ENCODE data around the gene HSPB6. TPM values are rescaled to one million over a fixed set of nuclear protein-coding genes. Genes with fewer than 3 reads are reported as not detected.

HSPB6 gene
- total and polyA plus RNA-seq, 2 of the 8 experiments (the other 6 are each of a cell fraction or from before 2014, with no cell fraction given), result 0.91 TPM; not detected in 1

GRCh38 chr19:35768082-35768421, 11.2 kb upstream of the HSPB6 start:
- H3K27me3 ChIP-seq (replicated peaks in 1 of 4; ENCODE audit: control insufficient read depth in 3 of 4, extremely low read depth in 1 of 4, insufficient read depth in 3 of 4, low read length in 3 of 4), result no peaks in the 10 kb centered on the region; a peak in 1 of 7 replicates
- FAIRE-seq (no peak), DNase-seq (ENCODE audit: low read depth in 1 of 2, low spot score in 2 of 2) (no peak)
- H2AFZ ChIP-seq (ENCODE audit: low read length), result no peak overlapping the region
- H3K23ac ChIP-seq (ENCODE audit: insufficient read length), result no peak overlapping the region
- H3K4ac ChIP-seq (replicated peaks; ENCODE audit: insufficient read length, low read depth, low read length), result no peak overlapping the region
- no peak overlapping the region for H2BK15ac ChIP-seq (ENCODE audit: low read length)
- H3K14ac ChIP-seq (ENCODE audit: insufficient read length), result no peak overlapping the region
- H3K9ac ChIP-seq (replicated peaks in 1 of 4; ENCODE audit: extremely low read depth in 1 of 4, low read depth in 3 of 4, low read length in 3 of 4), result no peak overlapping the region
- 48% methylated on average over 15 of the region's 15 CpGs; no CpG with 5 or more reads in 1 of the 2 experiments for WGBS, 2 experiments (ENCODE audit: extremely low coverage in 1 of 2, insufficient coverage in 1 of 2, insufficient read length in 1 of 2, insufficient replicate concordance in 2 of 2, low coverage in 1 of 2, low lambda C conversion rate in 2 of 2, missing lambda C conversion rate in 1 of 2)
- no peaks in the 10 kb centered on the region for H3K79me2 ChIP-seq (ENCODE audit: control insufficient read depth in 1 of 2, insufficient read depth in 2 of 2, low read length in 2 of 2)
- H4K20me1 ChIP-seq (replicated peaks in 1 of 2; ENCODE audit: control insufficient read depth in 1 of 2, insufficient read depth in 2 of 2, low read length in 2 of 2), result peaks cover 4 to 5% of the 10 kb centered on the region in 2 experiments
- H3K9me3 ChIP-seq (ENCODE audit: insufficient read depth in 2 of 2, low read depth in 1 of 2, low read length in 1 of 2), result no peaks in the 10 kb centered on the region
- H3K23me2 ChIP-seq (ENCODE audit: low read depth, low read length), result no peaks in the 10 kb centered on the region; the same call in 1 of the 2 replicates
- peaks cover 0 to 13% (median 7%) of the 10 kb centered on the region in 4 experiments; a peak in 5 of 7 replicates for H3K4me1 ChIP-seq (replicated peaks in 1 of 4; ENCODE audit: control insufficient read depth in 3 of 4, insufficient read depth in 4 of 4, low read length in 3 of 4)
- no peak overlapping the region for H2BK5ac ChIP-seq (ENCODE audit: low read depth, low read length)
- peak overlapping the region; percentile 13 to 36 for H3K4me2 ChIP-seq (ENCODE audit: insufficient read depth in 1 of 2, low read depth in 2 of 2, low read length in 2 of 2)
- no peak overlapping the region for H4K5ac ChIP-seq (ENCODE audit: insufficient read length, low read depth, low read length)
- H3K4me3 ChIP-seq (ENCODE audit: extremely low read depth in 1 of 4, insufficient read depth in 2 of 4, low read depth in 3 of 4, low read length in 4 of 4), result no peak overlapping the region
- H3K79me1 ChIP-seq (ENCODE audit: low read depth, low read length), result no peaks in the 10 kb centered on the region; the same call in 1 of the 2 replicates
- H4K91ac ChIP-seq (replicated peaks; ENCODE audit: insufficient read length, low read length), result no peak overlapping the region
- H2BK120ac ChIP-seq (replicated peaks; ENCODE audit: low read depth, low read length), result no peak overlapping the region
- ChIA-PET POLR2A (ENCODE audit: partially characterized antibody) (interaction anchor here (0.6 to 2.8 kb wide), 6 partner anchors 8 to 257 kb away, joined by 3 to 11 read pairs (median 6); partner anchors contain the start of genes HSPB6, PROSER3, PSENEN and U2AF1L4), CTCF (ENCODE audit: partially characterized antibody) (interaction anchor here (1.2 to 2.5 kb wide), 3 partner anchors 24 to 74 kb away, joined by 3 to 9 read pairs (median 6); no protein-coding TSS in a partner anchor)
- peak overlapping the region; percentile 58; the same call in 1 of the 2 replicates for H4K8ac ChIP-seq (ENCODE audit: extremely low read depth, insufficient read depth, low read length)
- peak overlapping the region; percentile 48 for H3K18ac ChIP-seq (ENCODE audit: extremely low read depth, low read length)
- H2BK12ac ChIP-seq (ENCODE audit: low read depth, low read length), result no peak overlapping the region
- H3K36me3 ChIP-seq (ENCODE audit: control insufficient read depth in 2 of 4, insufficient read depth in 4 of 4, low read length in 3 of 4), result peaks cover 0 to 6% (median 3%) of the 10 kb centered on the region in 4 experiments; a peak in 4 of 8 replicates
- no peak overlapping the region for H2BK20ac ChIP-seq (ENCODE audit: low read length)
- H2AK5ac ChIP-seq (ENCODE audit: low read depth, low read length), result no peak overlapping the region
- H3K56ac ChIP-seq (replicated peaks; ENCODE audit: insufficient read length, low read depth, low read length), result no peak overlapping the region
- TF ChIP-seq KDM5A (IDR thresholded peaks at IDR 0.05; ENCODE audit: low read length) (no peak), CBX5 (IDR thresholded peaks at IDR 0.05; ENCODE audit: low read depth, low read length) (no peak), MAFK (IDR thresholded peaks at IDR 0.05; ENCODE audit: low read depth, low read length) (peak; percentile 78; the same call in 1 of the 2 replicates)
- no peak overlapping the region for H3K27ac ChIP-seq (ENCODE audit: low read depth, low read length)

Measured in H1 (cell line).